NCI-H345 (cell line): ENCODE data around the gene IFT81.
"Not testable (repeated sequence)": the region's sequence is repeated elsewhere in the genome, so short reads cannot be mapped to it uniquely, and the experiment has no call there.

Experiments
- DNase-seq: peaks from one replicate; lab custom pipeline; 2025; lab: John Stamatoyannopoulos, UW

IFT81 gene

DNA sequence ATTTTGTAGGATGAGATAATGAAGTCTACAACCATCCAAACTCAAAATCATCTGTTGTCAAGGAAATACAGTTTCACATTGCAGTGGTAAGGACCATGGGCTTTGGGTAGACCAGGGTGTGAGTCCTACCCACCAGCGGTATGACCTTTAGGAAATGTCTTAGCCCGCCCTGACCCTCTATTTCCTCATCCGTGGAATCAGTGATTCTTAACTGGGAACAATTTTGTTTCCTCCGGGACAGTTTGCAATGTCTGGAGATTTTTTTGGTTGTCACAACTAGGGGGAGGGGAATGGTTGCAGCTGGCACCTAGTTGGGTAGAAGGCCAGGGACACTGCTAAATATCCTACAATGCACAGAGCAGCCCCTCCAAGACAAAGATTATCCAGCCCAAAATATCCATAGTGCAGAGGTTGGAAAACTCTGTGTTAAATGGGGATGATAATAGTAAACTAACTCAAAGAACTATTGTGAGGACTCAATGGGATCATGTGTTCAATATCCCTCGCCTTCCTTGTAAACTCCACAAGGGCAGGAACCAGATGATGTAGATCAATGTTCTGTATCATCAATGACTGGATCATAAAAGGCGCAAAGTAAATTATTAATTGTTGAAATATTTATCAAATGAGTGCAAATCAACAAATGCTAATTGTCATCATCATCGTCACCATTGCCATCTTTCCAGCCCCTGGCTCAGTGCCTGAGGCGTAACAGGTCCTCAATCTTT lies 15.7 kb upstream of the IFT81 start:
- DNase-seq: no peak

DNA sequence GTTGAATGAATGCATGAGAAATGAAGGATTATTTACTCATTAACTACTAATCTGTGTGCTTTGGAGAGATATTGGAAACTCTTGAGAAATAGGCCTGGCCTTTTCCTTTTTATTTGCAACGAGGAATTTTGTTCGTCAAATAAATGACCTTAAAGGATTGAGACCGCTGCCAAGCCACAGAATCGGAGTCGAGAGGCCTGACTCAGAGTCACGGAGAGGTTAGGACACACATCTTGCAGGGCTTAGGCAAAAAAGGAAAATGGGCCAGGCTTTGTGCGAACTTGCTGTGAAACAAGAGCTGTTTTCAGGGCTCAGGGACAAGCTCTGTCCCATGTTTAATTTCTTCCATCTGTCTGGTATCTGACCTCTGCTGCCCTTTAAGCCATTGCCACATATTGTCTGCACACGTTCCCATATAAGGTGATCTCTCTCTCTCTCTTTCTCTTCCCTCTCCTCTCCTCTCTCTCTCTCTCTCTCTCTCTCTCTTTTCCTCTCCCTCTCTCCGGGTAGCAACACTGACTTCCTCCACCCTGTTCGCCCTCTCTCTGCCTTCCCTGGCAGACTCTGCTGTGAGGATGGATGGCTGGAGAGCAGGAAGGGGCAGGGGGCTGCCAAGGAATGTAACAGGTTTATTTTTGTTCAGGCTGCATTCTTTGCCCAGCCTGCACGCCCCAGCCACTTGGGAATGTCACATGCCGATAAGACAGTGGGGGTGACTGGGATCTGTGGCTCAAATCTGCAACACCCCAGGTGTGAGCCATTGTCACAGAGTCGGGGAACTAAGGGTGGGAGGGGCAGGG lies 14.9 kb upstream of the IFT81 start:
- no peak for DNase-seq

DNA sequence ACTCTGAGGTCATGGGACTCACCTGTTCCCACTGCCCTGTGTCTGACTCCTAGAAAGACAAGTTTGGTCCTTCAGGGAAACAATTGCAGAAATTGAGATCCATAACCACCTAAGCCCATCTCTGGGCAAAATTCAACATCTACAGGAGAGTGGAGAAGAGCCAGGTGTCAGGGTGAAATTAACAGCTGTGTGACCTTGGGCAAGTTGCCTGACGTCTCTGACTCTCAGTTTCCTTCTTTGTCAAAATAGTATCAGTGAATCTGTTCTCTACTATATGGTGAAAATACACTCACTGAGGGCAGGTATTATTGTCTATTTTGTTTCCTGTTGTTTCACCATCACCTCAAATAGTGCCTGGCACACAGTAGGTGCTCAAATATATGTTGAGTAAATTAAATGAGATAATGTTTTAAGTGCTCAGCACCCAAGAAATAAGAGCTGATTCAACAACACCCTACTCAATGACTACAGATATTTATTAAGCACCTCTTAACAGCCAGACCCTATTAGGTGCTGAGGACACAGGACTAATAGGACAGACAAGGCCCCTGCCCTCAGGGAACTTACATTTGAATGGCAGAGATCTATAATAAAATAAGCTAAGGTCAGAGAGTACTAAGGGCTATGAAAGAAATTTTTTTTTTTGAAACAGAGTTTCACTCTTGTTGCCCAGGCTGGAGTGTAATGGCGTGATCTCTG lies 14.2 kb upstream of the IFT81 start:
- DNase-seq: no peak

DNA sequence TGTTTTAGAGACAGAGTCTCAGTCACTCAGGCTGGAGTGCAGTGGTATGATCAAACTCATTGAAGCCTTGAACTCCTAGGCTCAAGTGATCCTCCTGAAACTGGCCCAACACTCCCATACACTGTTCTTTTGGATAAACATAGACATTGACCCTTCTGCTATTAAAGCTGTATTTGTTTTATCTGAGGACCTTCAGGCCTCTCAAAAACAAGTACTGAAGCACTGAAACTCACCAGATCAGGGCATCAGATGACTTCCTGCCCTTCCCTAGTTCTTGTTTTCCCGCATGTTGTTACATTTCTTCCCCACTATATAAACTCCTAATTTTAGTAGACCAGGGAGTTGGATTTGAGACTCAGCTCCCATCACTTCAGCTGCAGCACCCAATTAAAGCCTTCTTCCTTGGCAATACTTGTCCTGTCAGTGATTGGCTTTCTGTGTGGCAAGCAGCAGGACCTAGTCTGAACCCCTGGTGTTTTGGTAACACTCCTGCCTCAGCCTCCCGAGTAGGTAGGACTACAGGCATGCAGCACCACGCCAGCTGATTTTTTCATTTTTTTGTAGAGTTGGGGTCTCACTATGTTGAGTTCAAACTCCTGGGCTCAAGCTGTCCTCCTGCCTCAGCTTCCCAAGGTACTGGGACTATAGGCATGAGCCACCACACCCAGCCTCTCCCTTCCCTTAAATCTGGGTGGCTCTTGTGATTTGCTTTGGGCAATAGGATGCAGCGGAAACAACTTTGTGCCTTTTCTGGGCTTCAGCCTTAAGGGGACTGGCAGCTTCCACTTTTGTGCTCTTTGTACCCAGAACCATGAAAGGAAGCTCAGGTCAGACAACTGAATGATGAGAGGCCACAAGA lies 12.5 kb upstream of the IFT81 start:
- no peak for DNase-seq

DNA sequence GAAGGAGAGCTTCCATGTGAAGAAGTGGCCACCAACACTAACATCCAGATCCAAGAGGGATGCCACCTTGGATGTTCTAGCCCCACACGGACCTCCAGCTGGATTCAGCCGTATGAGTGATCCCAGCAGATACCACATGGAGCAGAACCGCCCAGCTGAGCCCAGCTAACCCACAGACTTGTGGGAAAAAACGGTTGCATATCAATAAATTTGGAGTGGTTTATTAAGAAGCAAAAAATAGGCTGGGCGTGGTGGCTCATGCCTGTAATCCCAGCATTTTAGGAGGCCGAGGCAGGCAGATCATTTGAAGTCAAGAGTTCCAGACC lies 11.9 kb upstream of the IFT81 start:
- no peak for DNase-seq

DNA sequence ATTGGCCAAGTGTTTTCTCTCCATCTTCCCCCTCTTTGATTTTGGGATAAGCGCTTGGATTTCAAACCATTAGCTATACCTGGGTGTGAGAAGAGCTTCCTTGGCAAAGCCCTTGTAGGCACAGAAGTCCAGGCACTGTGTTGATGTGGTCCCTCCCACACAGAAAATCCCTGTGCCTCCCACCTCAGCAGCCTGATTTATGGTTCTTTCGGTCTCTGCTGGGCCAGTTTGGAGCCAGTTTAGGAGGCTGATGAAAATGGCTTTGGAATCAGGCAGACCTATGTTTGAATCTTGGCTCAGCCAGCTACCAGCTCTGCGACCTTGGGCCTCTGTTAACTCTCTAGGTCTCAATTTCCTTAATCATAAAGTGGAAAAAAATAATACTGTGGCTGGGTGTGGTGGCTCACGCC lies 9.6 kb upstream of the IFT81 start:
- no peak for DNase-seq

DNA sequence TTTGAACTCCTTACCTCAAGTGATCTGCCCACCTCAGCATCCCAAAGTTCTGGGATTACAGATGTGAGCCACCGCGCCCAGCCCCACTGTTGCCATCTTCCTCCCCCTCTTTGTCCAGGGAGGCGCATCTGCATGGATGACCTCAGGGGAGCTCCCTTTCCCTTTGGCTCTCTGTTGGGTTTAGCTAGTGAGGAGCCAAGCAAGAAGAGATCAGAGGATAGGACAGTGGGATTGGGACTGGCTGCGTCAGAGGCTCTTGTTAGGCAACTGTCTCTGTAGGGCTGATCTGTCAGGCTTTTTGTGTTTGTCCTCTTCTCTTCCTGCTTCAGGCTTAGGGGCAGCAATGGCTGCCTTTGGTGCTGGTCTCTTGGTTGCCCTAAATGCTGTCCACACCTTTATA lies 8.5 kb upstream of the IFT81 start:
- DNase-seq: no peak

DNA sequence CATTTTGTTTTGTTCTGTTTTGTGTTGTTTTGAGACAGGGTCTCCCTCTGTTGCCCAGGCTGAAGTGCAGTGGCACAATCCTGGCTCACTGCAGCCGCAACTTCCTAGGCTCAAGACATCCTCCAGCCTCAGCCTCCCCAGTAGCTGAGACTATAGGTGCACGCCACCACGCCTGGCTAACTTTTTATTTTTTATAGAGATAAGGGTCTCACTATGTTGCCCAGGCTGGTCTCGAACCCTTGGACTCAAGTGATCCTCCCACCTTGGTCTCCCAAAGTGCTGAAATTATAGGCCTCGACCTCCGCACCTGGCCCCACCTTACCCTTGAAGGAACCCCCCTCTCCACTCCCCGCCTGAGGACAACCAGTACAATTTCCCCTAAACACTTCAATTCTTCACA lies 7.5 kb upstream of the IFT81 start:
- DNase-seq: no peak

DNA sequence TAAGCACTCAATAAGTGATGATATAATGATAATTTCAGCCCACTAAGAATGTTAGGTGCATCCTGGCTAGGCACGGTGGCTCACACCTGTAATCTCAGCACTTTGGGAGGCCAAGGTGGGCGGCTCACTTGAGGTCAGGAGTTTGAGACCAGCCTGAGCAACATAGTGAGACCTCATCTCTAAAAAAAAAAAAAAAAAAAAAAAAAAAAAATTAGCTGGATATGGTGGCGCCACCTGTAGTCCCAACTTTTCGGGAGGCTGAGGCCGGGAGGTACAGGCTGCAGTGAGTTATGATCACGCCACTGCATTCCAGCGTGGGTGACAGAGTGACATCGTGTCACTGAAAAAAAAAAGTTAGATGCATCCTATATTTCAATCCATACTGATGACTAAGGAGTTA lies 6.9 kb upstream of the IFT81 start:
- DNase-seq: not testable (repeated sequence)

DNA sequence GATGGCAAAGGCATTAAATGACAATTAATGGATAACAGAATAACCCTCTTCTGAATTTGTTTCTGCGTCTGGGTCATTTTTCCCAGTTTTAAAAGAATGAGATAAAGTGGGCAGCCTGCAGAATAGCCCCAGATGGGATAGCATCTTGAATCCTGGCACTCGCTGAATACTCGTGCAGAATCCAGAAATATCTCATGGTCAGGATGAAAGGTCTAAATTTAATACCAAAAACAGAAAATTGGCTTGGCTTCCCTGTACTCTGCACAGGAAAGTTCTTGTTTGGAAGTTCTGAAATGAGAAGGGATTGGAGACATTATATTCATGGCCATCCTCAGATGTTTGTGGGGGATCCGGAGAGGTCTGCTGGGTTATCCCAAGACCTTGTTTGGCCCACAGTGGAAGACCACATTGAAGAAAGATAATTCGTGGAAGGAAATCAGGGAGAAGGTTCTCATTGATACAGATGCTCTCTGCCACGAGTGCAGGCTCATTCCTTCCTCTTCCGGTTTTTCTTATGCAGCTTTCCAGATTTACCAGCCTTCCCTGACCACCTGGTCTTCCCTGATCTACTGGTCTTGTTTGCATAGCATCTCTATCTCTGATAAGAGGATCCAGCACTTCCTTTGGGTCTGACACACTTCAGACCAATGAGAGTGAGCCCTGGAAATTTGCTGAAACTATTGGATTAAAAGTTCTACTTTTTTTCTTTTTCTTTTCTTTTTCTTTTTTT lies 6.0 kb upstream of the IFT81 start:
- DNase-seq: no peak

DNA sequence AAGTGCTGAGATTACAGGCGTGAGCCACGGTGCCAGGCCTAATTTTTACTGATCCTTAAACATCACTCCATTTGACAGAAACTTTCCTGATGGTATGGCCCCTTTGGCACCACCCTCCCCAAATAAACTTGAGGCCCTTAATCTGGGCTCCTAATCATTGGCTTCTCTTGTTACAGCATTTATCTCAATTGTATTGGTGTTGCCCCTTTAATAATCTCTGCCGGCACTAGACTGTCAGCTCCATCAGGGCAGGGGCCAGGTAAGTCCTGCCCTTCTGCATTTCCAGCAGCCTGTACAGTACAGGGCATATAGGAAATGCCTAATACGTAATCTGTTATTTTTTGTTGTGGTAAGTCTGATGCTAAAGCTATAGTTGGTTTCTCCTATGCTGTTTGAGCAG lies 1.2 kb upstream of the IFT81 start:
- DNase-seq: no peak

DNA sequence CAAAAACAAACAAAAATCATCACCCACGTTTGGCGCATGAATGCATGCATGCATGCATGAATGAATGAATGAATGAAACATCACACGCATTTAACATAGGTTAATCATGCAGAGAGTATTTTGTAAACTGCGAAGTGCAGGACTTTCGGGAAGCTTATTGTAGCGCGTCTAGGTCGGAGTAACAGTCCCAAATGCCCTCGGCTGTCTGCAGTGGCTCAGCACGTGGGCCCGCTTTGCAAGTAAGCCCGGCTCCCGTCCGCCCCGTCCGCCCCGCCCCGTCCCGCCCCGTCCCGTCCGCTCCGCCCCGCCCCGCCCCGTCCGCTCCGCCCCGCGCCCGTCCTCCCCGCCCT lies 263 bp upstream of the IFT81 start:
- DNase-seq: no peak

DNA sequence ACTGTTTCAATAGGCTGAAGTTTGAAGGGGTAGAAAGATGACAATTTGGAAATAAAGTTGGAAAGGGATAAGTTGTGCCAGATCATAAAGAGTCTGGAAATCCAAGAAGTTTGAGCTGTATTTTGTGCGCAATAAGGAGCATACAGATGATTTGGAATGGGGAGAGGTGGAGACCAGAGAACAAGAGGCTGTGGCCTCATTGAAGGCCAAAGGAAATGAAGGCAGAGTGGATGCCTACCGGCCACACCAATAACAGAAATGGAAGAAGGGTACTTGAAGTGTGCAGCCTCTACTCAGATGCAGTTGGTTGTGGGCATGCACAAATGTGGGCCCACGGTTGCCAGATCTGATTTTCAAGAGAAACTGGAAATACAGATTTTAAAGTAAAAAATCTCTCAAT lies 2.4 kb downstream of the IFT81 start:
- DNase-seq: no peak

DNA sequence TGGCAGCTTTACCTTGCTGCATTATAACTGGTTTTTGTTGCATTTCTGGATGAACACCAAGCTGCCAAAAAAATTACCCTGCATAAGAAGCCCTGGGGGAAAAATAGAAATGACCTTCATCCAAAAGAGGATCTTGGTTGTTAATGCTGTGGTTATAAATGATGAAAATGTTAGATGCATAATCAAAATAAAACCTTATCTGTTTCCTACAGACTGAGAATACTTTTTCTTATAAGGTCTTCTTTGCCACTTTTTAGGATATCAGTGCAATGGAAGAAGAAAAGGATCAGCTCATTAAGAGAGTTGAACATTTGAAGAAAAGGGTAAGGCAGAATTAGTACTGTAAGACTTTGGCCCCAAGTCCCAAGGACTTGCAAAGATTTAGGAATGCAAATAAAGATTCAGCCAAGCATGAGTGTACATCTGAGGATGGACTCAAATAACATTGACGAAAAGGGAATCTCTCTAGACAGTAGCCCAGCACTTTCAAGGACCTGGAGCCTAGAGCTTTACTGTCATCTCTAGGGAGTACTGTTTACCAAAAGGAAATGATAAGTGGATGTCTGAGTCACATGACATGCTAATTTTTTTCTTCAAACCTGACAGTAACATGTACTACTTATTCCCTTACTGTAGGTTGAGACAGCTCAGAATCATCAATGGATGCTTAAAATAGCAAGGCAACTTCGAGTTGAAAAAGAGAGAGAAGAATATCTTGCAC lies 10.7 kb downstream of the IFT81 start:
- no peak for DNase-seq

DNA sequence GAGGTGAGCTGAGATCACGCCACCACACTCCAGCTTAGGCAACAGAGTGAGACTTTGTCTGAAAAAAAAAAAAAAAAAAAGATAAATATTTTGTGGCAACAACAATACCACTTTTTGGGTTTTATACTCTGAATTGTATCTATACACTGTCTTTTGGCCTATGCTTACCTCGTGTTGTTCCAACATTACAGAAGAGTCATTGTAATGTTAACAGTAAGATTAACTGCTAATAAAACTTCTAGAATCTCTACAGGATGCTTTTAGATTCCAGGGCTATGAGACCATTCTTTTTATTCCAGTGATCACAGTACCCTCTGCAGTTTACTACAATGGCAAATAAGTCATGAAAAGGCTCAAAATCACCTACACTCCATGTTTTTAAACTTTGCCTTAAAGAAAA lies 11.6 kb downstream of the IFT81 start:
- DNase-seq: no peak

DNA sequence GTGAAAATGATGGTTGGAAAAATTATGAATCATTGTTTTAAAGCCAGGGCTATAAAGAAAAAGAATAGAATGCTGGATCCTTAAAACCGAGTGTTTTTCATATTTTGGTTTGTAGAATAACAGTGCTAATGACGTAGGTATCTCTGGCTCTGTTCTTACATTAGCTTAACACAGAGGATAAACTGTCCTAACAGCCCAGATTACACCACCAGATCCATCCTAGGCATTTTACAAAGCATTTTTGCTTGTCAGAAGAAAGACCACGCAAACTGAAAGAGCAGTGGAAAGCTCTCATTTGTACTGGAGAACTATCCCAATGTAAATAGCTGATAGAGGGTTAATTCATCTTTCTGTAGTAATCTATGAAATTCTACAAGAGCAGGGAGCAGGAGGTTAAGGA lies 13.6 kb downstream of the IFT81 start:
- no peak for DNase-seq

DNA sequence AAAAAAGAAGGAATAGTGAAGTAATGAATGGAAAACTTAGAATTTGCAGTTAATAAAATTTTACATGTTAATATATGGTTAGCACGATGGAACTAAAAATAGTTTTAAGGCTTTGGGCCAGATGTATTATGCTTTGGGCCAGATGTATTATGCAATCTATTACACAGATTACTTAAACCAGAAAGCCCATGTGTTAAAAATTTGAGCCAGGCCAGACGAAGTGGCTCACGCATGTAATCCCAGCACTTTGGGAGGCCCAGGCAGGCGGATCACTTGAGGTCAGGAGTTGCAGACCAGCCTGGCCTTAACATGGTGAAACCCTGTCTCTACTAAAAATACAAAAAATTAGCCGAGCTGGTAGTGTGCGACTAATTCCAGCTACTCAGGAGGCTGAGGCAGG lies 17.2 kb downstream of the IFT81 start:
- DNase-seq: no peak

DNA sequence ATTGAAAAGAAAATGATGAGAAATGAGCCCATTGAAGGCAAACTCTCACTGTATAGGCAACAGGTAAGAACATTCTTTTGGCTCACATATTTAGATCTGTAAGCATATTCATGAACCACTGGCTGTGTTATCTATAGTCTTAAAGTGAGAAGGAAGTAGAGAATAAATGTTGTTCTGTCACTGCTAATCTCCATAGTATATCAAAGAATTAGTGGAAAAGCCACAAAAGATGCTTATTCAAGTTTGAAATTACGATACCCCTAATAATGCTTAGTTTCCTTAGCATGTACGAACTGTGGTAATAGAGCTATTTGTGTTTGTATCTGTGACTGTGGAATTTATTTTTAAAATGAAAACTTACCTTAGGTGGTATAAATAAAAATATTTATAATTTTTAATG lies 22.8 kb downstream of the IFT81 start:
- no peak for DNase-seq

DNA sequence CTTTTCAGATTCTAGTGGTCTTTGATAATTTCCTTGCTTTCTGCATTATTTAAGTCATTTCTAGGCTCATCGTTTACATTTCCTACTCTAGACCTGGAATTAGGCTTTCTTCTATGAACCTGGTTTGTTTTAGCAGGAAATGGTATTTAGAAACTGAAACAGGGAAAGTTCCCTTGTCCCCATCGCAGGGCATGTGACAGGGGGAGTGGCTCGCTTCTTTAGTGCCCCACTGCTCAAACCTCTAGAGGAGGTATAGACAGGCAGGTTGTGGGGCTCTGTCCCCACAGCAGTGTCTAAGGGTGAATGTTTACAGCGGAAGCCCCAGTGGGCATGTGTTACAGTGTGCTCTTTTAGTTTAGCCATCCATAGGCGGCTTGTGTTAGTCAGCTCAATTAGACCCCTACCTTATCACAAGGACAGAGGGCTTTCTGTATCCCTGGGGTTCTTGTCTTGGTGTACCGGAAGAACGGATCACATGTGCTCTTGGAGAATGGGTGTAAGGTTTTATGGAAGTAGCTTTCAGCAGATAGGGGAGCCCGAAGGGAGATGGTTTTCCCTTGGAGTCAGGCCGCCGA lies 25.0 kb downstream of the IFT81 start:
- no peak for DNase-seq

DNA sequence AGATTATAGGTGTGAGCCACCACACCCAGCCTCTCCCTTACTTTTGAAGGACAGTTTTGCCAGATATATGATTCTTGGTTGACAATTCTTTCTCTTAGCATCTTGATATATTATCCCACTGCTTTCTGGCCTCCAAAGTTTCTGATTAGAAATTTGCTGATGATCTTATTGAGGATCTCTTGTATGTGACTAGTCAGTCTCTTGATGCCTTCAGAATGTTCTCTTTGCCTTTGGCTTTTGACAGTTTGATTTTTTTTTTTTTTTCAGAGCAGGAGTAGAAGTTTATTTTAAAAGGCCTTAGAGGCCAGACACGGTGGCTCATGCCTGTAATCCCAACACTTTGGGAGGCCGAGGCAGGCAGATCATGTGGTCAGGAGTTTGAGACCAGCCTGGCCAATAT lies 32.6 kb downstream of the IFT81 start:
- DNase-seq: no peak

DNA sequence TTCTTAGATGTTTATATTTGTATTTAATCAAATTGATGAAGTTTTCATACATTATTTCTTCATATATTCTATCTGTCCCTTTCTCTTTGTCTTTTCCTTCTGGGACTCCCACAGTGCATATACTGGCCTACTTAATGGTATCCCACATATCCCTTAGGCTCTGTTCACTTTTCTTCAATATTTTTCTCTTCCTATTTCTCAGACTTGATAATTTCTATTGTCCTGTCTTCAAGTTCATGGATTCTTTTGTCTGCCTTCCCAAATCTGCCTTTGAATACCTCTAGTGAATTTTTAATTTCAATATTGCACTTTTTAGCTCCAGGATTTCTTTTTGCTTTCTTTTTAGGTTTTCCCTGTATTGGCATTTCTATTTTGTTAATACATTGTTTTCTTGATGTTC lies 33.4 kb downstream of the IFT81 start:
- no peak for DNase-seq
